C4-2B (cell line): ENCODE results near the gene SARNP.

Experiments
- H3K27ac ChIP-seq: fragments of 450-650 bp; 2 replicates; pipeline ENCODE4 v1.5.1; 2017
- CTCF ChIP-seq: fragments of 450-650 bp; conservative IDR thresholded peaks from 2 replicates; pipeline ENCODE4 v1.5.1; 2017; ENCODE audit warnings: mild to moderate bottlenecking
- ZFX ChIP-seq: fragments of 450-650 bp; IDR thresholded peaks from 2 replicates; pipeline ENCODE4 v1.6.1; 2017

Gene SARNP

DNA sequence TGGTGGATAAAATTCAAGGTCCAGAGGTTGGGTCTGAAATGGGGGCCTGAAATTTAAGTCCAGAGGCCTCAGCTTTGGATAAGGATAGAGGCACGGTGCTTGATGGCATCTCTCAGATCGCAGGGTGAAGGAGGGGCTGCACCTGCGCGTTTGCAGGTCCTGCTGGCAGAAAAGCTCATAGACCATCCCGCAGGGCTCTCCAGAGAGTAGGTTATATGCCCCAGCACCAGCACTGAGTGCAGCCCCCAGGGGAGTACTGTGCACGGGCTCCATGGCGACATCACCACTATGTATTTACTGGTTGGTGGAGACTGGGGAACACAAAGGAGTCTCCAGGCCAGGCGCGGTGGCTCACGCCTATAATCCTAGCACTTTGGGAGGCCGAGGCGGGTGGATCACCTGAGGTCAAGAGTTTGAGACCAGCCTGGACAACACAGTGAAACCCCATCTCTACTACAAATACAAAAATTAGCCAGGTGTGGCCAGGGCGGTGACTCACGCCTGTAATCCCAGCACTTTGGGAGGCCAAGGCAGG is 84.4 kb downstream of the SARNP start:
- no peak for TF ChIP-seq CTCF
- TF ChIP-seq ZFX: no peak
- H3K27ac ChIP-seq: no peak overlapping the region

GRCh38 chr12:55732288-55732687 is 85.2 kb downstream of the SARNP start:
- no peak overlapping the region for H3K27ac ChIP-seq
- TF ChIP-seq ZFX (no peak), CTCF (no peak)

DNA sequence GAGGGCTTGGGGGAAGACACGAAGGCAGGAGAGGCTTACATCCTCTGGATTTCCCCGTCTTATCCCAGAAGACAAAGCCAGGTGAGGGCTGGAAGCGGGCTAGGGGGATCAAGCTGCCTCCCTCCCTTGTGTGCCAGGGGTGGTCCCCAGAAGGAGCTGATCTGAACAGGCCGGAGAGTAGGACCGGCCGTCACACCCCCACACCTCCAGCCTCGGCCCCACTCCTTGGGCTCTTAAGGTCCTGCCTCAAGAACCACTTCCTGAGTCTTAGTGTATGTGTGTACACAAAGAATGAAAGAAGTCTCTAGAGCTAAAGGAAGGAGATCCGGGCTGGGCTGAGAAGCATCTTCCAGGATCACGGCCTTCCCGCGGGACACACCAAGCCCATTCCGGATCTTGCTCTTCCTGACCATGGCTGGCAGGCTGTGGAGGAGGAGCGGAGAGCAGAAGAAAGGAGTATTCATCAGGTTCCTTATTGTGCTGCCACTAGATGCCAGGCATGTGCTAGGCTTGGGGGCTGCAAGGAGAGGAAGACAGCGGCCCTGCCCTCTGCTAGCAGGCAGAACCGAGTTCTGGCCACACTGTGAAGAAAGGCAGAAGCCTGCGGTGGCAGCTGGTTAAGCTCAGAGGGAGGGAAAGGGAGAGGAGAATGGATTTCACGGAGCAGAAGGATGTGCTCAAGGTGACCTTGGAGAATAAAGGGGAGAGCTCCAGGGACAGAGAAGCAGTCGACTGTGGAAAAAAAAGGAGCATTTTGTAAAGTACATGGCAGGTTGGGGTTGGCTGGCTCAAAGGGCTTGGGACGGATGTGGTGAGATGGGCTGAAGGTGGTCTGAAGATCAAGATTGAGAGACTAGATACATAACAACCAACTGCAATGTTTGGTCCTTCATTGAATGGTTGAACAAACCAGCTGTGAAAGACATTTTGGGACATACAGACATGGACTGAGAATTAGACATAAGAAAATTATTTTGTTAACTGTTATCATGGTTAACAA is 87.4 kb downstream of the SARNP start:
- no peak for TF ChIP-seq CTCF
- no peak for TF ChIP-seq ZFX
- H3K27ac ChIP-seq: peak overlapping the region; percentile 91

- TF ChIP-seq CTCF: no peak
- TF ChIP-seq ZFX: peak; percentile 83; the same call in 1 of the 2 replicates
- peak within 1 kb of the TSS; percentile 91 for H3K27ac ChIP-seq
Observed at GRCh38 chr12:55728939-55729818, 88.3 kb downstream of the SARNP start, which contains the start of gene CD63. TSS of gene CD63 (minus strand) at chr12:55729009. CDS start at chr12:55728341, 668 bp downstream.

DNA sequence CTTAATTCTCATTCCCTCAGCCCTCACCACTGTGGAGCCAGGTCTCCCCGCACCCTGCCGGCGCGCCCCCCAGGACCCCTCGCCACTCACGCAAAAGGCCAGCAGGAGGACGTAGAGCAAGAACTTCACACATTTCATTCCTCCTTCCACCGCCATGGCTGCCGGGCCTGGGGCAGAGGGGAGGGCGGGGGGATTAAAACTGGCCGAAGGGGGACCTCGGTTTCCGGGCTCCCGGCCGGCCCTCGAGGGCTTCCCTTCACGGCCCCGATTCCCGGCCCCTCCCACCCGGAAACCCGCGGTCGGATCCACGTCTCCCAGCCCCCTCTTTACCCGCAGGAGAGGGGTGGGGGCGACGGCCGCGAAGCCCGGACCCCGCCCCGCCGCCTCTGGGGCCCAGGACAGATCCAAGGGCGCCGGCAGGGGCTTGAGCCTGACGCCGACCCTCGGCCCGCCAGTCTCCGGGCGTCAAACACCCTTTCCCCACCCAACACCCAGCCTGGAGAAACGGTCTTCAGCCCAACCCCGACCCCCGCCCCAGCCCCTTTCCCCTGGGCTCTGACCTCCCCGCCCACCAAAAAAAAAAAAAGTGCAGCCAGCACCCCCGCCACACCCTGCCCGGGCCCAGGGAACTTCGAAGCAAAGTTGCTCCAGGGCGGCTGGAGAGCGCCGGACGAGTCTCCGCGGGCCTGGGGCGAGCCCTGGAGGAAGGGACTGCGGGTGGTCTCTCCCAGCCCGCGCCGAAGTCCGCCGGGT is 89.2 kb downstream of the SARNP start:
- TF ChIP-seq CTCF: no peak
- TF ChIP-seq ZFX: no peak
- H3K27ac ChIP-seq: peak overlapping the region; percentile 91

- H3K27ac ChIP-seq: peak overlapping the region; percentile 91
- no peak for TF ChIP-seq CTCF
- no peak for TF ChIP-seq ZFX
Observed at GRCh38 chr12:55727643-55728185, 89.8 kb downstream of the SARNP start.
